ENCODE measurements around the gene PTPRK.

PTPRK gene

DNA sequence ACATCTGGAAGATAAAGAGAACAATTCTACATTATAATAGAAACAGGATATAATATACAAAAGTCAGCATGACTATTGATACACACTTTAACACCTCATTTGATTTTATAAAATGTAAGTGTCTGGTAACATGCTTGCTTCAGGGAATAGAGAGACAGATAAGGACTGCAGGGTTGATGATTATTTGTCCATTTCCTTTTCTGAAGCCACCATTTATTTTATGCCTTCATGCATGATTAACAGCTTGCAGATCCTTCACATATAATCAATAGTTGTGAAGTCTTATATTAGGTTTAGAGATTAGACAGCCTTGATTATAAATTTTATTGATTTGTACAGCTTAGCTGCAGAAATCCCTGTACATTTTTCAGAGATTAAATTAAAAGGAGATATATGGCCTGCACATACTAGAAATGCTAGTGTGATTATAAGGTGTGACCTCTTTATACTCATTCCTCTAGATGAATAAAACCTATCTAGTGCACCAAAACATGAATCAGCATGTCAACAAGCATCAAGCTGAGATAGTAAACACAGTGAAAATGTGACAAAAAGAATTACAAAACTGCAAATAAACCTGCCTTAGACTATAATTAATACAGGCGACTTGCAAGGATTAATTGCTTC is 420.7 kb downstream of the PTPRK start:
- in situ Hi-C loops (cut with MboI; ENCODE audit: low sequenced_read_pairs), result no loop called here

DNA sequence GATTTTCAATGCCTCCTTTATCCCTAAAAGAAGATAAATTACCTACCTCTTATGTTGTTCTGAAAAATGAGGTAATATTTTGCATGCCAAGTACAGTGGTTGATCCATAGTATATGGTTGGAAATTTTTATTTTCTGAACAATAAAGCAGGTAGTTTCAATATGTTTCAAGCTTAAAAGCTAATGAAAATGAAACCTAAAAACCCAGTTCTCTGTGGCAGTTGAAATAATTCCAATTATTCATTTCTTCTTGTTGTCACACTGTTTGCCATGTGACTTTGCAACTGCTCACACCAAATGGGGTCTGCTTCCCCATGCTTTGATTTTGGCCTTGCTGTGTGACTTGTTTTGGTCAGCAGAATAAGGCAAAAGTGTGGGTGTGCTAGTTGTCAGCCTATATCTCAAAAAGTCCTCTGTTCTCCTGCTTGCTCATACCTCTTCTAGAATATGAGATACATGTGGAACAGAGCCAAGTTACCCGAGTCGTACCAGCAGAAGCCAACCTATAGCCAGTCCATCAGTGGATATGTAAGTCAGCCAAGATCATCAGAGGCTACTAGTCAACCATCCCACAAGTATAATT is 422.3 kb downstream of the PTPRK start:
- in situ Hi-C loops (cut with MboI; ENCODE audit: low sequenced_read_pairs), result no loop called here

DNA sequence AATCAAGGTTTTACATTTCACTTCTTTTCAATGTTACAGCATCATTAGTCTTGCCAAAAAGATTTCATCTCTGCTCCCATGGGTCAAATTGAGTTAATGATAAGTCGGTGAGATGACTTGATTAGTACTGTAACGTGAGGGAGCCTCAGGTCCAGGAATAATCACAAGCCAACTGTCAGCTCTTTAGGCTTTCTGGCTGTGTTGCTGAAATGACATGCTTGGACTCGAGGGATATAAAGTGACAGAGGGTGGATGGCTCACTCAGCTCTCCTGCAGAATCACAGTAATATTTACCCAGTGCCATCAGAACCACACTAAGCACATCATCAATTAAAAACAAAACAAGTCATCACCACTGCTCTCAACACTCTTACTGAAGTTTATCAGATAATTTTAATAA is 423.4 kb downstream of the PTPRK start:
- in situ Hi-C loops (cut with MboI; ENCODE audit: low sequenced_read_pairs), result no loop called here

DNA sequence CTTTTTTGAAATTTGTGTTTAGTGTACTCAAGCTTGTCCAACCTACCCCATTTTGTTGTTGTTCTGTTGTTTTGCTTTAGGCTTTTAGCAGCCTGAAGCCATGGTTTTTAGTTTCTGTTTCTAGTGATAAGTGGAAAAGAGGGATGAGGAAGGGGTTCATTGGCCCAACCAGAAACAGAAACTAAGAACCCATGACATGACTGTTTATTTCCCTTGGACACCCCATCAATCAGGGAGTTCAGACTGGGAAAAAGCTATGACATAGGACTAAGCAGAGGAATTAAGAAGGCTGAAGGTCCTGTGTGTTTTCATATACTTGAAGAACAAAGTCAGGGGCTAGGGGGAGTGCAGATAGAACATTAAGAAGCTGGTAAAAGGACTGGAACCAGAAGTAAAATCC is 425.0 kb downstream of the PTPRK start:
- in situ Hi-C loops (cut with MboI; ENCODE audit: low sequenced_read_pairs), result no loop called here

- in situ Hi-C loops (cut with MboI; ENCODE audit: low sequenced_read_pairs), result no loop called here
Observed at GRCh38 chr6:128079021-128079420, 441.4 kb downstream of the PTPRK start.

DNA sequence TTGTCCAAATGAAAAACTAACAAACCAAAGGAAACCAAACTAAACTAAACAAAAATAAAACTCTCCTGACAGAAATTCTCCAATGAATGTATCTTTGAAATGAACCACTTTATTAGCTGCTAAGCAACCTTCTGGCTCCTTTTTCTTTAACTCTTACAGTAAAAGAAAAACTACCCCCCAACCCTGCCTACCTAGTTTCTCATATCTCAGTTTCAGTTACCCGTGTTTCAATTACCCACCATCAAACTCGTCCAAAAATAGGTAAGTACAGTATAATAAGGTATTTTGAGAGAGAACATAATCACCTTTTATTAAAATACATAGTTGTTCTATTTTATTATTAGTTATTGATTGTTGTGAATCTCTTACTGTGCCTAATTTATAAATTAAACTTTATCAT is 442.1 kb downstream of the PTPRK start:
- in situ Hi-C loops (cut with MboI; ENCODE audit: low sequenced_read_pairs), result no loop called here

DNA sequence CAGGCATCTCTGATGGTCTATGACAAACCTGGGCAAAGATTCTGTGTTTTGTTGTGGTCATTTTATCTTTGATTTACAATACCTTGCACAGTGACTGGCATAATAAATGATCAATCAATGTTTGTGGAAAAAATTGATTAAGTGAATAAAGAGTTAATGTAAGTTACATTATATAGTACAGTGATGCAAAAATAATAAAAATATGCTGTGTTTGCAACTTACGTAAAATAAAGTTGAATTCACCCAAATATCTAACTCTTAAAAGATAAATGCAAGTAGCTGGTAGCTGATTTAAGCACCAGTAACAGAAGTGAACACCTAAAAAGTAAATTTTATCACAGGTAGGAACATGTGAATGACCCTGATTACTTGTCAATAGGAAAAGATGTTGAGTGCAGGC is 443.6 kb downstream of the PTPRK start:
- in situ Hi-C loops (cut with MboI; ENCODE audit: low sequenced_read_pairs), result no loop called here

DNA sequence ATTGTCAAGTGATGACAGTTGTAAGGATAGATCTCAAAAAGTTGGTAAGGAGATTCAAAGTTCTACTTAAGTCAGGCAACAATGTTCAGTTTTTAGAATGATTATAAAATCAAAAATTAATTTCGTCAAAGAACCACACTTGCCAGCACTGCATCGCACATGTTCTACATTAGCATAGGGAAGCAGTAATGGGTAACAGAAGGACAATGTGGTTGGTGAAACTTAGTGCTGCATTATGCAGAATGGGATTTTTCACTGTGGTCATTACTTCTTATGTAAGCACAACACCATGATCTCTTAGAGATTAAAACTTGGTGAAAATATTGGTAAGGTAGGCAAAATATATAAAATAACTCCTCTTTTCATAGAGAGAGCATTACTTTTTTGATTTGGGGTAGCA is 445.8 kb downstream of the PTPRK start:
- in situ Hi-C loops (cut with MboI; ENCODE audit: low sequenced_read_pairs), result no loop called here

GRCh38 chr6:128073389-128073788 is 447.0 kb downstream of the PTPRK start:
- in situ Hi-C loops (cut with MboI; ENCODE audit: low sequenced_read_pairs), result no loop called here

- in situ Hi-C loops (cut with MboI; ENCODE audit: low sequenced_read_pairs), result no loop called here
Observed at GRCh38 chr6:128071212-128071611, 449.2 kb downstream of the PTPRK start.

GRCh38 chr6:128070406-128070805 is 450.0 kb downstream of the PTPRK start:
- in situ Hi-C loops (cut with MboI; ENCODE audit: low sequenced_read_pairs), result no loop called here

DNA sequence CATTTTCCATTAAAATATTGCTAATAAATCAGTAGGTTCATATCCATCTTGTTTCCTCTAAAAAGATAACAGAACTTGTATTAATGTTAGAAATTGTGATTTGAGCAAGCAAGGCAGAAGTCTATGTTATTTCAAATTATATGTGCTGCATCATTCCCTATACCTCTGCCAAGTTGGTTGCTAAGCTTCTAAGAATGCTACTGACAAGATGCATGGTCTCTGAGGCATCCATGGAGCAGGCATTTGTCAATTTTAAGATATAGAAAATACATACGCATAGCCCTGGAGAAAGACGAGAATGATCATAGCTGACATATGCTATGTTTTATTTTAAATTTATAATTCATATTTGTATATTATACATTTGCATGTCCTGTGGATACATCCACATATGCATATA is 451.2 kb downstream of the PTPRK start:
- in situ Hi-C loops (cut with MboI; ENCODE audit: low sequenced_read_pairs), result no loop called here

GRCh38 chr6:128068119-128068479 is 452.3 kb downstream of the PTPRK start:
- in situ Hi-C loops (cut with MboI; ENCODE audit: low sequenced_read_pairs), result no loop called here

DNA sequence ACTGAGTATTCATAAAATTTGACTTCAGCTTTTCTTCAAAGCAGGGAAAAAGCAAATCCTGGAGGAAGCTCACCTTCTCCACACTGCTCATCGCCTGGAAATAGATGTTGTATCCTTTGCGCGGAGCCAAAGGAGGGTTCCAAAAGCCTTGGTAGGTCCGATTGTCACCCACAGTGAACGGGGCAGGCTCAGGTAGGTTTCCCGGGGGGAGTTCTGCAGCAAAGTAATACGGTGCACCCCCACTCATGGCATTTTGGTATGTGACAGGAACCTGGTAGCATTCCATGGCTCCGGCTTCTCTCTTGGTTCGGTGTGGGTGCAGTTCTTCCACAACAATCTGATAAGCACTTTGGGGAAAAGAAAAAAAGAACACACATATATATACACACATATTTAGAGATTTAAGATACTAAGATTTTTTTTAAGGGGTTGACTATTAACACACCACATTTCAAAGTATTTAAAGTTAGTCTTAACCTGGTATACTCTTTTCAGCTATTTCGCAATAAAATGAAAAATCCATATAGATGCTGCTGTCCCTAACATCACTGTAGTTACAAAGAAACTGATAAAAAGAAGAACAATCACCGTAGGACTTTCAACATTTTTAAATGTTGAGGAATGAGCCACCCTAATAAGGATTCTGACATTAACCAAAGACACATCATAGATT is 452.8 kb downstream of the PTPRK start:
- in situ Hi-C loops (cut with MboI; ENCODE audit: low sequenced_read_pairs), result no loop called here

DNA sequence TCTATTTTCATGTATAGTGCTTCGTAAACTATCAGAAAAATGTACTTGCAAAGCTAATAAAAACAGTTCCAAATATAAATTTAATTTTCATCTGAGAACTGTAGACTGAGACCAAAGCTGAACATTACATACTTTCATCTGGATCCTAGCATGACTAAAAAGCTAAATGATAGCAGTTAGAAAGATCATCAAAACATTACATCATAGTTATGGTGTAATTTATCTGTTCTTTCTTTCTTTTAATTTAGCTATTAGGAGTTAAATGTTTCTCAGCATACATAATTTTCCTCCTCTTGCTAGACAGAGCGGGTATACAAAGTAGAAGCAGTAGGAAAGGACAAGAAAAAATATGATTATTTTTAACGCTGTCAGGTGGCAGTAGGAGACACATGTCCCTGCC is 455.3 kb downstream of the PTPRK start:
- in situ Hi-C loops (cut with MboI; ENCODE audit: low sequenced_read_pairs), result no loop called here

- in situ Hi-C loops (cut with MboI; ENCODE audit: low sequenced_read_pairs), result no loop called here
Observed at GRCh38 chr6:128064540-128064895, 455.9 kb downstream of the PTPRK start.

DNA sequence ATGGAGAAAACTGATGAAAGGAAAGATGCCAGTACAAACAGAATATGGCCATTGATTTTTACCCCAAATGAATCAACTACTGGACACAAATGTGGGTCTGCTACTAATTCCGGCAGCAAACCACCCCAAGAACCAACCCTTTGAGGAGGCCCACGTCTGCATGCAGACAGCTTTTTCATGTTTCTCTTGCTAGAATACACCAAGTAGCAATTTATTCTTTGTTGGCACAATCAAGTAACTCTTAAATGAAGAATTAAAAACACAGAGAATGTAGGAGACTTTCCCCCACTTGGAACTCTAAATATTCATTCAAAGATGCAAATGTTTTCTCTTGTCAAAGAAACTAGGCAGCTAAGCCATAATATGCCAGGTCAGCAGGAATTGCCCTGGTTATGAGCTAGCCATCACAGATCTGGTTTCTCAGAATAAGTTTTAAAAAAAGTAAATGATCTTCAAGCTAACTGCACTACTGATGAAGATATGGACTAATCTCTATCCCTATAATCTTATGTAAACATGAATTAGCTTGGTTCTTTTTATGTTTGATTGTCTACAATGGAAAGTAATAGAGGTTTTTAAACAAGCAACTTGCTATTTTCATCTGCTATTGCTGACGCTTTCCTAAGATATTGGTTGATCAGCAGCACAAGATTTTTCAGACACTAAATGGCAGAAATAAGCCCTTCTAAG is 456.4 kb downstream of the PTPRK start:
- in situ Hi-C loops (cut with MboI; ENCODE audit: low sequenced_read_pairs), result no loop called here

DNA sequence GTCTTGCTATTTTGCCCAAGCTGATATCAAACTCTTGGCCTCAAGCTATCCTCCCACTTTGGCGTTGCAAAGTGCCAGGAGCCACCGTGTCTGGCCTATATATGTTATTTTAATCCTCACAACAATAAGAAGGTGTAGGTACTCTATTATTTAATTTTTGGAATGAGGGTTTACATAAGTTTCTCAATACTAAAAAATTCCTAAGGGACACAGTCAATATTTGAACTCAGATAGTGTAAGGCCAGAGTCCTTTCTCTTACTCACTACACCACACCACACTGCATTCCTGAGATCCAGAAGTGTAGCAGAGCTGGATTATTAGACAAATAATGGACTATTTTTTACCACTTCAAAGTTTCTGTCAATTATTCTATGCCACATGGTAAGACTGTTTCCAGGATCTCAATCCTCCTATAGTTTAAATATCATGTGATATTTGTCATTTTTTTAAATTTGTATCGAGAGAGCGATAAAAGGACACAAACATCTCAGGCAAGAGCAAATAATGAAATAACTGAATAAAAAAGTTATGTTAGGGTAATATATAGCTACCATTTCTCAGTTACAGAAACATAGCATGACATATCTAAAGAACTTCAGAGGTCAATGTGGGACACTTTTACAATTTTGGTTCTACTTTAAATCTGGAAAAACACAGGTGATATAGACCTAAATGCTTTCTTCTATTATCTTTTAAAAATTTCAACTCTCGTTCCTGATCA is 457.4 kb downstream of the PTPRK start:
- in situ Hi-C loops (cut with MboI; ENCODE audit: low sequenced_read_pairs), result no loop called here

DNA sequence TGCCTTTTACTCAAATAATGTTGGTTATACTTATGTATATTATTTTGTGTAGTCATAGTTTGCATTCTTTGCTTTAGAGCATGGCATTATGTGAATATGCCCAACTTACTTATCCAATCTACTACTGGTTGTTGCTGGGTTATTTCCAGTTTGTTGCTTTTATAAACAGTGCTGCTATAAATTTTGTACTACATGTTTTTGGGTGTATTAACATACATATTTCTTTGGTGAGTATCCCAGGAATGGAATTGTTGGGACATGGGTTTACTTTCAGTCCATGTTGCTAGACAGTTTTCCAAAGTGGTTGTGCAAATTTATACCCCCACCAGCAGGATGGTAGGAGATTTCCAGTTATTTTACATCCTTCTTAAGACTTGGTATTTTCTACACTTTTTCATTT is 462.5 kb downstream of the PTPRK start:
- in situ Hi-C loops (cut with MboI; ENCODE audit: low sequenced_read_pairs), result no loop called here

- in situ Hi-C loops (cut with MboI; ENCODE audit: low sequenced_read_pairs), result no loop called here
Observed at GRCh38 chr6:128057541-128057940, 462.9 kb downstream of the PTPRK start.

DNA sequence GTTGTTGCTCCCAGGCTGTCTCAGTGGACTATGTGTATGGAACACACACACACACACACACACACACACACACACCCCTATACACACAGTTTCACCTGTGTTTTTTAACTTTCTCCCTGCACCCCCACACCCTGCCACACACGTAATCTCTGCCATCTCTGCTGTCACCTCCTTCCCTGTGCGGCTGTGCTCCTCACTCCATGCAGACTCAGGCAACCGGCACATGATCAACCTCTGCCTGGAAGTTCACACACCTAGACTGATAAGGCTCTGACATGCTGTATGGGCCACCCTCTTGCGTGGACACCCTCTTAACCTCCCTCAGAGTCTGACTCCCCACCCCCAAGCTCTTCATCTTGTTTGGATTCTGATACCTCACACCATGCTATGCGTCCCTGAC is 467.3 kb downstream of the PTPRK start:
- in situ Hi-C loops (cut with MboI; ENCODE audit: low sequenced_read_pairs), result no loop called here

- in situ Hi-C loops (cut with MboI; ENCODE audit: low sequenced_read_pairs), result no loop called here
Observed at GRCh38 chr6:128047989-128048388, 472.4 kb downstream of the PTPRK start.

Measured in HL-60/S4 treated with phorbol 12-myristate 13-acetate at 8.2 ng/mL for 4 days and 3 days (cell line).